SK-N-SH (cell line): ENCODE results near the gene MRM2. TPM values are rescaled to one million over a fixed set of nuclear protein-coding genes. Genes with fewer than 3 reads are reported as not detected.
A peak's percentile ranks its signal among the peaks of the same experiment; 100 is the strongest.

Experiments
- CTCF ChIA-PET: fragments of 300-600, 350-600 bp; formaldehyde crosslinking; extraction: SDS; loops from one replicate; lab custom pipeline; 2021; lab: Yijun Ruan, JAX
- POLR2A ChIA-PET: fragments of 350-600 bp; sonication (Branson Sonifier 250); formaldehyde crosslinking; extraction: SDS; loops from one replicate; lab custom pipeline; 2020; ENCODE audit warnings: antibody characterized with exemption, inconsistent platforms; lab: Yijun Ruan, JAX
- DNase-seq: peaks from one replicate; pipeline ENCODE4 v3.0.0; 2012
- H2AFZ ChIP-seq: fragments of 200-600 bp; sonication (generic); 2 replicates; pipeline ENCODE4 v1.8.1; 2016; ENCODE audit warnings: antibody characterized with exemption, mild to moderate bottlenecking, low read depth
- H3F3A ChIP-seq: fragments of 200-600 bp; sonication (generic); replicated peaks from 2 replicates; pipeline ENCODE3; 2016; ENCODE audit warnings: antibody characterized with exemption, mild to moderate bottlenecking; ENCODE audit not compliant: insufficient read depth
- H3K27ac ChIP-seq, 2 experiments: fragments of 200-500 bp in 1 of 2; fragments of 200-600 bp in 1 of 2; sonication (Bioruptor generic) in 1 of 2; sonication (generic), shearing (Covaris generic) in 1 of 2; 2 replicates each; pipeline versions ENCODE4 v1.5.1 to v1.6.1; 2014 to 2016; ENCODE audit warnings: low read depth in 2 of 2, inconsistent platforms in 1 of 2, low read length in 1 of 2, mild to moderate bottlenecking in 1 of 2, mixed read lengths in 1 of 2
- H3K27me3 ChIP-seq: fragments of 200-600 bp; sonication (generic), shearing (Covaris generic); 2 replicates; pipeline ENCODE4 v1.6.1; 2016; ENCODE audit warnings: mixed run types; ENCODE audit not compliant: insufficient read depth
- H3K36me3 ChIP-seq, 2 experiments: fragments of 200-500 bp in 1 of 2; fragments of 200-600 bp in 1 of 2; sonication (Bioruptor generic) in 1 of 2; sonication (generic) in 1 of 2; replicated peaks in 1 of 2; 2 replicates each; pipeline versions ENCODE3 to v1.5.1; 2014 to 2016; ENCODE audit warnings: low read length in 1 of 2, mild to moderate bottlenecking in 1 of 2; ENCODE audit not compliant: insufficient read depth in 2 of 2, control insufficient read depth in 1 of 2
- H3K4me1 ChIP-seq, 2 experiments: fragments of 200-500 bp in 1 of 2; fragments of 200-600 bp in 1 of 2; sonication (Bioruptor generic) in 1 of 2; sonication (generic), shearing (Covaris generic) in 1 of 2; 2 replicates each; pipeline versions ENCODE4 v1.5.1 to v1.6.1; 2014 to 2016; ENCODE audit warnings: low read depth in 1 of 2, low read length in 1 of 2, mixed run types in 1 of 2; ENCODE audit not compliant: insufficient read depth in 2 of 2, control insufficient read depth in 1 of 2
- H3K4me2 ChIP-seq: fragments of 200-600 bp; sonication (generic), shearing (Covaris generic); 2 replicates; pipeline ENCODE4 v1.6.1; 2017; ENCODE audit warnings: mixed run types
- H3K4me3 ChIP-seq, 2 experiments: fragments of 200-500 bp in 1 of 2; fragments of 200-600 bp in 1 of 2; sonication (Bioruptor generic) in 1 of 2; sonication (generic), shearing (Covaris generic) in 1 of 2; 2 replicates each; pipeline versions ENCODE4 v1.5.1 to v1.8.1; 2014 to 2016; ENCODE audit warnings: low read depth in 2 of 2, inconsistent platforms in 1 of 2, low read length in 1 of 2, mild to moderate bottlenecking in 1 of 2, mixed read lengths in 1 of 2, moderate library complexity in 1 of 2
- H3K79me2 ChIP-seq: fragments of 200-600 bp; sonication (generic); 2 replicates; pipeline ENCODE4 v1.8.1; 2017; ENCODE audit warnings: mild to moderate bottlenecking; ENCODE audit not compliant: insufficient read depth
- H3K9ac ChIP-seq: fragments of 200-600 bp; sonication (generic); 2 replicates; pipeline ENCODE4 v1.6.1; 2017; ENCODE audit warnings: mixed run types
- H3K9me2 ChIP-seq: fragments of 200-600 bp; sonication (generic); 2 replicates; pipeline ENCODE4 v1.6.1; 2017; ENCODE audit warnings: mixed run types
- H3K9me3 ChIP-seq: fragments of 200-600 bp; sonication (generic); 2 replicates; pipeline ENCODE4 v1.6.1; 2017; ENCODE audit warnings: mixed run types, mild to moderate bottlenecking, moderate library complexity
- H4K20me1 ChIP-seq: fragments of 200-600 bp; sonication (generic); 2 replicates; pipeline ENCODE4 v1.6.1; 2017; ENCODE audit warnings: mild to moderate bottlenecking, mixed run types; ENCODE audit not compliant: insufficient read depth
- CTCF ChIP-seq: fragments of 200-600 bp; sonication (generic); IDR thresholded peaks from 2 replicates; pipeline ENCODE4 v1.6.1; 2017; ENCODE audit warnings: antibody characterized with exemption, mild to moderate bottlenecking, moderate library complexity
- EP300 ChIP-seq, 2 experiments: IDR thresholded peaks; 2 replicates each; pipeline versions ENCODE4 v1.4.0 to v1.6.1; 2012; ENCODE audit warnings: borderline replicate concordance in 1 of 2, low read depth in 1 of 2, low read length in 1 of 2
- FOSL2 ChIP-seq: IDR thresholded peaks from 2 replicates; pipeline ENCODE4 v1.4.0; 2012; ENCODE audit warnings: low read depth, mild to moderate bottlenecking, moderate library complexity, borderline replicate concordance
- FOXJ3 ChIP-seq: sonication (generic); formaldehyde crosslinking; IDR thresholded peaks from 2 replicates; pipeline ENCODE4 v1.5.1; 2020; ENCODE audit warnings: mild to moderate bottlenecking, missing genetic modification reagents
- JUND ChIP-seq: IDR thresholded peaks from 2 replicates; pipeline ENCODE4 v1.4.0; 2012
- MAX ChIP-seq: IDR thresholded peaks from 2 replicates; pipeline ENCODE4 v1.4.0; 2012; ENCODE audit warnings: low read depth
- MEF2A ChIP-seq: IDR thresholded peaks from 2 replicates; pipeline ENCODE4 v1.4.0; 2012; ENCODE audit warnings: low read depth, borderline replicate concordance
- NFIC ChIP-seq: IDR thresholded peaks from 2 replicates; pipeline ENCODE4 v1.4.0; 2012; ENCODE audit warnings: borderline replicate concordance
- PBX3 ChIP-seq: IDR thresholded peaks from 2 replicates; pipeline ENCODE4; 2012
- POLR2AphosphoS5 ChIP-seq: IDR thresholded peaks from 2 replicates; pipeline ENCODE4 v1.6.1; 2012; ENCODE audit warnings: low read depth, low read length
- RAD21 ChIP-seq: IDR thresholded peaks from 2 replicates; pipeline ENCODE4 v1.6.1; 2012; ENCODE audit warnings: mild to moderate bottlenecking, low read length
- RCOR1 ChIP-seq: fragments of 150-350 bp; IDR thresholded peaks from 2 replicates; pipeline ENCODE4 v1.6.1; 2017; ENCODE audit warnings: antibody characterized with exemption, low read length
- REST ChIP-seq: IDR thresholded peaks from 2 replicates; pipeline ENCODE4 v1.6.1; 2012; ENCODE audit warnings: mild to moderate bottlenecking, low read depth, low read length, moderate library complexity
- SIN3A ChIP-seq: IDR thresholded peaks from 2 replicates; pipeline ENCODE4 v1.6.1; 2012; ENCODE audit warnings: low read depth, mild to moderate bottlenecking, low read length, moderate library complexity, borderline replicate concordance
- TCF12 ChIP-seq: IDR thresholded peaks from 2 replicates; pipeline ENCODE4 v1.4.0; 2012
- USF1 ChIP-seq: IDR thresholded peaks from 2 replicates; pipeline ENCODE4 v1.4.0; 2012; ENCODE audit warnings: low read depth, borderline replicate concordance
- USF2 ChIP-seq: fragments of 150-350 bp; IDR thresholded peaks from 2 replicates; pipeline ENCODE4 v1.6.1; 2017; ENCODE audit warnings: antibody characterized with exemption, low read length, low read depth, borderline replicate concordance
- YY1 ChIP-seq: IDR thresholded peaks from 2 replicates; pipeline ENCODE4 v1.4.0; 2012; ENCODE audit warnings: low read depth, mild to moderate bottlenecking
- WGBS: methylation state at CpG from one replicate; pipeline ENCODE4 v1.1.6; 2017; ENCODE audit warnings: low lambda C conversion rate; 5-methylcytosine and 5-hydroxymethylcytosine counted together
- polyA plus RNA-seq, 3 experiments: library from polyadenylated mRNA; depleted of rRNA; stranded (reverse); fragments of >200 nt; gene quantifications; 2 replicates each; pipeline ENCODE4 v1.2.3, GENCODE V29; 2012

MRM2 gene
- polyA plus RNA-seq, 1 of the 3 experiments (the other 2 are of a cell fraction) = 30.7 TPM

GRCh38 chr7:2199528-2199927, 42.5 kb downstream of the MRM2 start:
- Histone ChIP-seq H3F3A (no peaks in the 10 kb centered on the region), H3K9me2 (no peaks in the 10 kb centered on the region), H2AFZ (no peak overlapping the region), H3K4me2 (no peak overlapping the region), H3K27ac (no peak overlapping the region; a peak in 1 of 4 replicates), H3K9me3 (peaks cover 6% of the 10 kb centered on the region; the same call in 1 of the 2 replicates), H3K36me3 (peaks cover 21 to 39% of the 10 kb centered on the region in 2 experiments), H3K27me3 (no peaks in the 10 kb centered on the region), H3K9ac (no peak overlapping the region), H4K20me1 (no peaks in the 10 kb centered on the region), H3K79me2 (no peaks in the 10 kb centered on the region), H3K4me1 (peaks cover 4 to 33% of the 10 kb centered on the region in 2 experiments; a peak in 2 of 4 replicates), H3K4me3 (no peak overlapping the region)
- no peak for TF ChIP-seq TCF12
- no peak for TF ChIP-seq YY1
- no peak for TF ChIP-seq SIN3A
- TF ChIP-seq CTCF = no peak
- no peak for TF ChIP-seq MEF2A
- no peak for TF ChIP-seq JUND
- no peak for TF ChIP-seq RCOR1
- TF ChIP-seq USF2 = no peak
- no peak for TF ChIP-seq POLR2AphosphoS5
- no peak for TF ChIP-seq EP300 (IDR thresholded peaks at IDR 0.05; ENCODE audit: borderline replicate concordance in 1 of 2, low read depth in 1 of 2, low read length in 1 of 2)
- no peak for TF ChIP-seq USF1
- no peak for TF ChIP-seq FOSL2
- TF ChIP-seq NFIC = no peak
- no peak for TF ChIP-seq REST
- TF ChIP-seq RAD21 = no peak
- no peak for TF ChIP-seq MAX
- TF ChIP-seq PBX3 = no peak
- TF ChIP-seq FOXJ3 (CRISPR knock-in tag) = no peak
- WGBS = 95% methylated on average over 16 of the region's 16 CpGs
- ChIA-PET POLR2A (no interaction called here), CTCF (interaction anchor here (4.0 kb wide), 1 partner anchor 10 kb away, joined by 15 read pairs; no protein-coding TSS in a partner anchor)
- DNase-seq = peak; percentile 21
